Smooth muscle cell (in vitro differentiated cells): Measurements from ENCODE around the gene MAP3K20. TPM values are rescaled to one million over a fixed set of nuclear protein-coding genes. Genes with fewer than 3 reads are reported as not detected.
"Not testable (repeated sequence)": the region's sequence is repeated elsewhere in the genome, so short reads cannot be mapped to it uniquely, and the experiment has no call there.

Source experiments
- DNase-seq: peaks from one replicate; lab custom pipeline; 2025; ENCODE audit not compliant: unreplicated experiment; lab: John Stamatoyannopoulos, UW
- H2AFZ ChIP-seq: fragments of 200-600 bp; sonication (generic); 2 replicates; pipeline ENCODE4 v1.6.0; 2016; ENCODE audit warnings: antibody characterized with exemption, low read depth, mild to moderate bottlenecking
- H3F3A ChIP-seq: fragments of 200-600 bp; sonication (generic); 2 replicates; pipeline ENCODE4 v1.6.0; 2017; ENCODE audit warnings: antibody characterized with exemption, low read depth
- H3K27ac ChIP-seq: fragments of 200-600 bp; sonication (generic); 2 replicates; pipeline ENCODE4 v1.5.1; 2016; ENCODE audit warnings: low read depth, mild to moderate bottlenecking
- H3K27me3 ChIP-seq: fragments of 200-600 bp; sonication (generic); 2 replicates; pipeline ENCODE4 v1.6.1; 2016; ENCODE audit warnings: low read depth, mild to moderate bottlenecking
- H3K36me3 ChIP-seq: fragments of 200-600 bp; sonication (generic); 2 replicates; pipeline ENCODE4 v1.5.1; 2016; ENCODE audit warnings: low read depth
- H3K4me1 ChIP-seq: fragments of 200-600 bp; sonication (generic); 2 replicates; pipeline ENCODE4 v1.5.1; 2016; ENCODE audit warnings: low read depth
- H3K4me2 ChIP-seq: fragments of 200-600 bp; sonication (generic); 2 replicates; pipeline ENCODE4 v1.6.0; 2016; ENCODE audit warnings: mild to moderate bottlenecking
- H3K4me3 ChIP-seq: fragments of 200-600 bp; sonication (generic); 2 replicates; pipeline ENCODE4 v1.5.1; 2016; ENCODE audit warnings: mild to moderate bottlenecking
- H3K79me2 ChIP-seq: fragments of 200-600 bp; sonication (generic); 2 replicates; pipeline ENCODE4 v1.6.0; 2016; ENCODE audit warnings: low read depth, mild to moderate bottlenecking
- H3K9ac ChIP-seq: fragments of 200-600 bp; sonication (generic); 2 replicates; pipeline ENCODE4 v1.6.0; 2016; ENCODE audit warnings: low read depth
- H3K9me3 ChIP-seq: fragments of 200-600 bp; sonication (generic); replicated peaks from 2 replicates; pipeline ENCODE4 v1.5.1; 2016; ENCODE audit warnings: low read depth
- H4K20me1 ChIP-seq: fragments of 200-600 bp; sonication (generic); 2 replicates; pipeline ENCODE4 v1.6.0; 2016; ENCODE audit warnings: low read depth
- WGBS: methylation state at CpG from one replicate; pipeline ENCODE4 v1.1.7; 2016; ENCODE audit warnings: low lambda C conversion rate; 5-methylcytosine and 5-hydroxymethylcytosine counted together
- polyA plus RNA-seq: library from polyadenylated mRNA; unstranded; fragments of >200 nt; fragmentation: Nextera tagmentation; extraction: Ambion mirVana; gene quantifications from 2 replicates; pipeline ENCODE4 v1.2.1, GENCODE V29; 2016
- total RNA-seq: library from RNA; depleted of rRNA; stranded (reverse); fragments of >200 nt; gene quantifications from 2 replicates; pipeline ENCODE4 v1.2.3, GENCODE V29; 2014
- TF ChIP-seq, protein P1 (sequence below): fragments of 200-600 bp; sonication (generic); IDR thresholded peaks from 2 replicates; pipeline ENCODE4 v1.5.1; 2017; ENCODE audit warnings: borderline replicate concordance, mild to moderate bottlenecking, antibody characterized with exemption; ENCODE audit not compliant: insufficient read depth, poor library complexity, severe bottlenecking

The MAP3K20 gene
- total and polyA plus RNA-seq, 2 experiments from 2014 or later = 25.8 to 29.2 TPM

GRCh38 chr2:173032032-173032431 is 43.6 kb upstream of the MAP3K20 start:
- no peak overlapping the region for H3K4me3 ChIP-seq
- H3K27ac ChIP-seq = no peak overlapping the region
- H3K4me2 ChIP-seq = no peak overlapping the region
- H3K27me3 ChIP-seq = no peaks in the 10 kb centered on the region
- no peak overlapping the region for H3K9ac ChIP-seq
- TF ChIP-seq, protein P1, sequence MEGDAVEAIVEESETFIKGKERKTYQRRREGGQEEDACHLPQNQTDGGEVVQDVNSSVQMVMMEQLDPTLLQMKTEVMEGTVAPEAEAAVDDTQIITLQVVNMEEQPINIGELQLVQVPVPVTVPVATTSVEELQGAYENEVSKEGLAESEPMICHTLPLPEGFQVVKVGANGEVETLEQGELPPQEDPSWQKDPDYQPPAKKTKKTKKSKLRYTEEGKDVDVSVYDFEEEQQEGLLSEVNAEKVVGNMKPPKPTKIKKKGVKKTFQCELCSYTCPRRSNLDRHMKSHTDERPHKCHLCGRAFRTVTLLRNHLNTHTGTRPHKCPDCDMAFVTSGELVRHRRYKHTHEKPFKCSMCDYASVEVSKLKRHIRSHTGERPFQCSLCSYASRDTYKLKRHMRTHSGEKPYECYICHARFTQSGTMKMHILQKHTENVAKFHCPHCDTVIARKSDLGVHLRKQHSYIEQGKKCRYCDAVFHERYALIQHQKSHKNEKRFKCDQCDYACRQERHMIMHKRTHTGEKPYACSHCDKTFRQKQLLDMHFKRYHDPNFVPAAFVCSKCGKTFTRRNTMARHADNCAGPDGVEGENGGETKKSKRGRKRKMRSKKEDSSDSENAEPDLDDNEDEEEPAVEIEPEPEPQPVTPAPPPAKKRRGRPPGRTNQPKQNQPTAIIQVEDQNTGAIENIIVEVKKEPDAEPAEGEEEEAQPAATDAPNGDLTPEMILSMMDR = no peak
- H2AFZ ChIP-seq = no peak overlapping the region
- H3K36me3 ChIP-seq = no peaks in the 10 kb centered on the region
- no peaks in the 10 kb centered on the region for H3K79me2 ChIP-seq
- no peaks in the 10 kb centered on the region for H3K9me3 ChIP-seq
- no peaks in the 10 kb centered on the region for H4K20me1 ChIP-seq
- H3K4me1 ChIP-seq = peaks cover 14% of the 10 kb centered on the region
- peaks cover 10% of the 10 kb centered on the region for H3F3A ChIP-seq
- no peak for DNase-seq
- WGBS = 95% methylated on average over 4 of the region's 4 CpGs

DNA sequence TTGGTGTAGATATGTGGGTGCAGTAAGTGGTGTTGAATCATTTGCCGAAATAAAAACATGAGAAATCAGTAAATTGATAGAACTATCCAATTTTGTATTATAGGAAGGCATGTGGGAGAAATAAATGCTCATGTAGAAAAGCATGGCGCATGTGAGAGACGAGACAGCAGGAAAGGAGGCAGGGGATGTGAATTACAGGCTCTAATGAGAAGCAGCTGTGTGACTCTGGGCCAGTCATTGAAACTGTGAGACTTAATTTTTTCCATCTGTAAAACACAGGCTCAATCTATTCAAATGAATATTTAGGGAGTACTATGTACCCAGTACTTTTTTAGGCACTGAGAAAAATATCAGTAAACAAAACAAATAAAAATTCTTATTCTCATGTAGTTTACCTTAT is 42.6 kb upstream of the MAP3K20 start:
- Histone ChIP-seq H3K4me2 (no peak overlapping the region), H3F3A (peaks cover 6% of the 10 kb centered on the region), H3K27me3 (no peaks in the 10 kb centered on the region), H3K9me3 (no peaks in the 10 kb centered on the region), H3K36me3 (no peaks in the 10 kb centered on the region), H3K9ac (no peak overlapping the region), H3K27ac (no peak overlapping the region), H3K4me3 (no peak overlapping the region), H3K4me1 (peaks cover 10% of the 10 kb centered on the region), H3K79me2 (no peaks in the 10 kb centered on the region), H2AFZ (no peak overlapping the region), H4K20me1 (no peaks in the 10 kb centered on the region)
- 80% methylated on average over 3 of the region's 3 CpGs for WGBS
- no peak for DNase-seq
- TF ChIP-seq, protein P1 = no peak

GRCh38 chr2:173034143-173034542 is 41.5 kb upstream of the MAP3K20 start:
- Histone ChIP-seq H3K79me2 (no peaks in the 10 kb centered on the region), H3F3A (peaks cover 2% of the 10 kb centered on the region), H3K27ac (no peak overlapping the region), H2AFZ (no peak overlapping the region), H3K27me3 (no peaks in the 10 kb centered on the region), H3K36me3 (no peaks in the 10 kb centered on the region), H3K4me2 (no peak overlapping the region), H3K4me3 (no peak overlapping the region), H4K20me1 (no peaks in the 10 kb centered on the region), H3K4me1 (no peaks in the 10 kb centered on the region), H3K9me3 (no peaks in the 10 kb centered on the region), H3K9ac (no peak overlapping the region)
- TF ChIP-seq, protein P1 = no peak
- DNase-seq = no peak
- WGBS = 78% methylated on average over 7 of the region's 7 CpGs

DNA sequence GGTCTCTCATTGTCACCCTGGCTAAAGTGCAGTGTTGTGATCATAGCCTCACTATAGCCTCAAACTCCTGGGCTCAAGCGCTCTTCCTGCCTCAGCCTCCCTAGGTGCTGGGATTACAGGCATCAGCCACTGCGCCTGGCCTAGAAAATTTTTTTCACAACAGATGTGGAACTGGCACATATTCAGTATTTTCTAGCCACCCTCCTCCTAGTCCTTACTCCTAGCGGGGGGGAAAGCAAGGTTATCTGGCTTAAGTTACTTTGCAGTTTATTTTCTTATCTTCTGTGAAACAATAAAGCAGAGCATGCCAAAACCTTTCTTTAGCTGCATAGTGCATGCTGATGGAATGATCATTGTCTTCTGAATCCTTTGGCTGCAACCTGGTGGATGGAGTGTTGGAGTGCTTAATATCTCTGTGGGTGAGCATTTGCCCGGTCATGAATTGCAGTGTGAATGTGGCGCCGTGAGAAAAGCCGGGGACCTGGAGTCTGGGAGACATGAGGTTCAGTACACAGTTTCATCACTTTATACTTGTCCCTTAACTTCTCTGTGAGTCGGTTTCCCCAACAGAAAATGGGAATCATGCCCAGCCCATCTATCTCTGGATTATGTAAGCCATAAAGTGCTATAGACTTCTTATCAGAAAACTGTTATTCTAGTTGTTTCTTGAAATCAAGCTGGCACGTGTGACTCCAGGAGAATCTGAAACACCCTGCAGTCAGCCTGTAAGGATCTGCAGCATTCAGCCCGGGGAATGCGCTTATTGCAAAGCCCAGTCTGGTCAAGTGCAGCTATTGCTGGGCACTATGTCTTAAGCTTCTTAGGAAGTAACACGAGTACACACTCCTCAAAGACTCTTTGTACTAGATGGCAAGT is 38.2 kb upstream of the MAP3K20 start:
- no peaks in the 10 kb centered on the region for H3K36me3 ChIP-seq
- H3K4me1 ChIP-seq = no peaks in the 10 kb centered on the region
- no peaks in the 10 kb centered on the region for H3K79me2 ChIP-seq
- no peak overlapping the region for H3K9ac ChIP-seq
- no peaks in the 10 kb centered on the region for H4K20me1 ChIP-seq
- no peaks in the 10 kb centered on the region for H3F3A ChIP-seq
- TF ChIP-seq, protein P1 = no peak
- H3K27me3 ChIP-seq = no peaks in the 10 kb centered on the region
- H2AFZ ChIP-seq = no peak overlapping the region
- H3K9me3 ChIP-seq = no peaks in the 10 kb centered on the region
- no peak overlapping the region for H3K27ac ChIP-seq
- H3K4me2 ChIP-seq = no peak overlapping the region
- H3K4me3 ChIP-seq = no peak overlapping the region
- 78% methylated on average over 12 of the region's 12 CpGs for WGBS
- DNase-seq = no peak

DNA sequence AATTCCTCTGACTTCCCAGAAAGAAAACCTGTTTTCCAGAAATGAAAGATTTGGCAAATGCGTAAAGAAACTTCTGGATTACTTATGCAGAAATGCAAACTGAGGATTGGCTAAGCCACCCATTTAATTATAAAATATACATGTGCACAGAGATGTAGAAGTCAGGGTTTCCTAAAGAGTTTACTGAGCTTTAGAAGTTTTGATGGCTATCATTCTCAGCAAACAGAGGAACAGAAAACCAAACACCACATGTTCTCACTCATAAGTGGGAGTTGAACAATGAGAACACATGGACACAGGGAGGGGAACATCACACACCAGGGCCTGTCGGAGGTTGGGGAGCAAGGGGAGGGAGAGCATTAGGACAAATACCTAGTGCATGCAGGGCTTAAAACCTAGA is 37.4 kb upstream of the MAP3K20 start:
- WGBS = 91% methylated on average over 2 of the region's 2 CpGs
- not testable (repeated sequence) for H3K79me2 ChIP-seq

More for the DNA sequence above, 37.4 kb upstream of the MAP3K20 start:
- not testable (repeated sequence) for H3K4me2 ChIP-seq, H3K4me3 ChIP-seq, H4K20me1 ChIP-seq, H2AFZ ChIP-seq, H3K4me1 ChIP-seq, DNase-seq, H3K27ac ChIP-seq, H3K9me3 ChIP-seq, H3K27me3 ChIP-seq, H3K36me3 ChIP-seq, H3F3A ChIP-seq, H3K9ac ChIP-seq
